SU-DHL-6 (cell line): Measurements from ENCODE around the gene MDFI.
A peak's percentile ranks its signal among the peaks of the same experiment; 100 is the strongest.

Source experiments
- H2AFZ ChIP-seq: fragments of 200-600 bp; sonication (generic); 2 replicates; pipeline ENCODE4 v1.6.1; 2014; ENCODE audit warnings: low read depth, mild to moderate bottlenecking, moderate library complexity, mixed read lengths, antibody characterized with exemption, low read length; ENCODE audit not compliant: severe bottlenecking
- H3F3A ChIP-seq: fragments of 200-600 bp; shearing (Covaris generic); 2 replicates; pipeline ENCODE4 v1.6.0; 2016; ENCODE audit warnings: antibody characterized with exemption, mild to moderate bottlenecking; ENCODE audit not compliant: insufficient read depth
- H3K27ac ChIP-seq: fragments of 200-600 bp; sonication (generic); 2 replicates; pipeline ENCODE4 v1.5.1; 2016; ENCODE audit warnings: low read depth, mild to moderate bottlenecking, low read length, moderate library complexity, mixed read lengths
- H3K27me3 ChIP-seq: fragments of 200-600 bp; sonication (generic), shearing (Covaris generic); 2 replicates; pipeline ENCODE4 v1.6.0; 2014; ENCODE audit warnings: mild to moderate bottlenecking, low read length
- H3K36me3 ChIP-seq: fragments of 200-600 bp; sonication (generic); 2 replicates; pipeline ENCODE4 v1.6.1; 2014; ENCODE audit warnings: mild to moderate bottlenecking, low read length, mixed read lengths
- H3K4me2 ChIP-seq: fragments of 300-600, 200-600 bp; shearing (Covaris generic), sonication (generic); 2 replicates; pipeline ENCODE4 v1.6.0; 2014; ENCODE audit warnings: low read length, low read depth, mild to moderate bottlenecking; ENCODE audit not compliant: poor library complexity, severe bottlenecking
- H3K4me3 ChIP-seq: fragments of 200-600 bp; sonication (generic); 2 replicates; pipeline ENCODE4 v1.5.1; 2014; ENCODE audit warnings: antibody characterized with exemption, low read length, mild to moderate bottlenecking, mixed read lengths; ENCODE audit not compliant: insufficient read depth, poor library complexity, severe bottlenecking
- H3K79me2 ChIP-seq: fragments of 200-600 bp; sonication (generic); 2 replicates; pipeline ENCODE4 v1.6.1; 2014; ENCODE audit warnings: mild to moderate bottlenecking, low read length, moderate library complexity; ENCODE audit not compliant: insufficient read depth
- H3K9ac ChIP-seq: fragments of 200-600 bp; sonication (generic); 2 replicates; pipeline ENCODE4 v1.7.0; 2014; ENCODE audit warnings: mild to moderate bottlenecking, low read length
- H3K9me2 ChIP-seq: fragments of 200-600 bp; sonication (generic); replicated peaks from 2 replicates; pipeline ENCODE4 v1.6.1; 2014; ENCODE audit warnings: low read length; ENCODE audit not compliant: insufficient read depth
- H3K9me3 ChIP-seq: fragments of 200-600 bp; sonication (generic); 2 replicates; pipeline ENCODE4 v1.6.1; 2014; ENCODE audit warnings: low read length, mixed read lengths; ENCODE audit not compliant: insufficient read depth
- H4K20me1 ChIP-seq: fragments of 200-600 bp; sonication (generic); 2 replicates; pipeline ENCODE4 v1.6.1; 2014; ENCODE audit warnings: low read depth, mild to moderate bottlenecking, antibody characterized with exemption, low read length, moderate library complexity, mixed read lengths
- CTCF ChIP-seq: fragments of 200-600 bp; sonication (generic); IDR thresholded peaks from one replicate; pipeline ENCODE4 v1.5.1; 2017; ENCODE audit warnings: antibody characterized with exemption, mild to moderate bottlenecking, low read length, moderate library complexity; ENCODE audit not compliant: insufficient read depth, poor library complexity, severe bottlenecking
- EZH2phosphoT487 ChIP-seq: fragments of 200-600 bp; sonication (generic), shearing (Covaris generic); conservative IDR thresholded peaks from 2 replicates; pipeline ENCODE4 v1.6.1; 2018; ENCODE audit warnings: mild to moderate bottlenecking, antibody characterized with exemption, low read length, moderate library complexity, mixed read lengths

The MDFI gene

GRCh38 chr6:41652866-41653652, 14.8 kb downstream of the MDFI start:
- Histone ChIP-seq H3K9me3 (no peaks in the 10 kb centered on the region), H3K27ac (no peak overlapping the region), H4K20me1 (no peaks in the 10 kb centered on the region), H3K9me2 (no peaks in the 10 kb centered on the region), H3K4me2 (no peak overlapping the region), H3K9ac (no peak overlapping the region), H3K27me3 (no peaks in the 10 kb centered on the region), H3K79me2 (no peaks in the 10 kb centered on the region), H3K36me3 (no peaks in the 10 kb centered on the region), H3K4me3 (no peak overlapping the region), H3F3A (no peaks in the 10 kb centered on the region), H2AFZ (no peak overlapping the region)
- TF ChIP-seq EZH2phosphoT487 (no peak), CTCF (no peak)

GRCh38 chr6:41653691-41654090, 15.4 kb downstream of the MDFI start:
- TF ChIP-seq CTCF = no peak
- TF ChIP-seq EZH2phosphoT487 = no peak
- Histone ChIP-seq H3K27me3 (no peaks in the 10 kb centered on the region), H3K27ac (no peak overlapping the region)

GRCh38 chr6:41654151-41654697, 16.0 kb downstream of the MDFI start:
- H3K4me3 ChIP-seq = no peak overlapping the region
- no peak overlapping the region for H2AFZ ChIP-seq
- H3K27ac ChIP-seq = no peak overlapping the region
- H3K9ac ChIP-seq = no peak overlapping the region
- TF ChIP-seq EZH2phosphoT487 (no peak), CTCF (peak; percentile 15)
- H3K79me2 ChIP-seq = no peaks in the 10 kb centered on the region
- H3K9me2 ChIP-seq = no peaks in the 10 kb centered on the region
- H3K9me3 ChIP-seq = no peaks in the 10 kb centered on the region
- no peaks in the 10 kb centered on the region for H3F3A ChIP-seq
- H4K20me1 ChIP-seq = no peaks in the 10 kb centered on the region
- no peaks in the 10 kb centered on the region for H3K27me3 ChIP-seq
- no peaks in the 10 kb centered on the region for H3K36me3 ChIP-seq
- no peak overlapping the region for H3K4me2 ChIP-seq

More at GRCh38 chr6:41653691-41654090, 15.4 kb downstream of the MDFI start:
- no peak overlapping the region for H3K4me2 ChIP-seq
- H2AFZ ChIP-seq = no peak overlapping the region
- H3K9me2 ChIP-seq = no peaks in the 10 kb centered on the region
- no peak overlapping the region for H3K4me3 ChIP-seq
- no peaks in the 10 kb centered on the region for H4K20me1 ChIP-seq
- H3K79me2 ChIP-seq = no peaks in the 10 kb centered on the region
- H3K36me3 ChIP-seq = no peaks in the 10 kb centered on the region
- no peaks in the 10 kb centered on the region for H3K9me3 ChIP-seq
- H3K9ac ChIP-seq = no peak overlapping the region
- H3F3A ChIP-seq = no peaks in the 10 kb centered on the region
